Measurements from ENCODE around the gene FTO. TPM values are rescaled to one million over a fixed set of nuclear protein-coding genes. Genes with fewer than 3 reads are reported as not detected.

FTO gene
- total RNA-seq, 4 donors from 2014 or later: 21.3 to 50.5 (median 40.8) TPM

DNA sequence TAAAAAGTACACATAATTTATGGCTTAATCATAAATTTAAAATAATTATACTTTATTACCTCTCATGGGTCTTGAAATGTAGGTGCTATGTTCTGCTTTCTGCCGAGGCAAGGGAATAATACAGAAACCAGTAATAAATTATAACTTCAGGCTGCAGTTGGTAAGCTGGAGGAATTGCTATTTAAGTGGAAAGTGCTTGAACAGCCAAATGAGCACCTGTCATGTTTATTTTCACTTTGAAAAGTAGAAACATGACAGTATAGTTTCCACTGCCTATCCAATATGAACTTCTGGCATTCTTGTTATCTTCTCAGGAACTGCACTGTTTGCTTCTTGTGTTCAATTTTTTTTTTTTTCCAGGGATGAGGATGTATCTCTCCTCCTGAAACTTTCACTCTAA lies 146.0 kb downstream of the FTO start:
- intact Hi-C loops (cut with DNase I; ENCODE audit: low total_unique reads): no loop called here
- 33 to 45% methylated on average over 1 of the region's 1 CpG for WGBS, 2 donors (ENCODE audit: low coverage in 1 of 2)
- no peak overlapping the region for H3K4me3 ChIP-seq

DNA sequence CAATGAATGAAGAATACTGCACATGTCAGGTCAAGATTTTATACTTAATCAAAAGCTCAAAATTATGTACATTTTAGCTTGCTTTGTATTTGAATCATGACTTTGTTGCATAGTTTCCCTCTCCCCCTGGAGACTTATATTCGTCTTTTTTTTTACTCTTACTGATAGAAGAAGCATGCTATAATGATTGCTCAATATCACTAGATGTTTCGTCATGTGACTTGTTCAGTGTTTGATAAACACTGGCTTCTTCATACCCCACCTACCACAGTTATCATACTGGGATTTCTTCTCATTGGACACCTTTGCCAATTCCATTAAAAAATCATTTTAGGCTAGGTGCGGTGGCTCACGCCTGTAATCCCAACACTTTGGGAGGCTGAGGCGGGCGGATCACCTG lies 148.7 kb downstream of the FTO start:
- H3K4me1 ChIP-seq: peaks cover 0 to 5% (median 2%) of the 10 kb centered on the region in 4 donors
- intact Hi-C loops (cut with DNase I; ENCODE audit: low total_unique reads): no loop called here
- DNase-seq: no peak
- H3K4me3 ChIP-seq: no peak overlapping the region
- no peak overlapping the region for H3K27ac ChIP-seq
- TF ChIP-seq POLR2A (IDR thresholded peaks at IDR 0.05) (no peak), EP300 (IDR thresholded peaks at IDR 0.05; ENCODE audit: low read depth) (no peak), POLR2AphosphoS5 (IDR thresholded peaks at IDR 0.05) (no peak), CTCF (IDR thresholded peaks at IDR 0.05) (no peak)
- H3K27me3 ChIP-seq: no peaks in the 10 kb centered on the region
- in situ Hi-C loops (cut with MboI; ENCODE audit: low pct_ligation_motif_present in 1 of 4, low pct_unique_long_range_greater_than_20kb in 1 of 4, low sequenced_read_pairs in 3 of 4): no loop called here
- WGBS, 2 donors (ENCODE audit: low coverage in 1 of 2): 95 to 97% methylated on average over 6 of the region's 6 CpGs
- no peaks in the 10 kb centered on the region for H3K36me3 ChIP-seq
- H3K9me3 ChIP-seq: peaks cover 0 to 4% of the 10 kb centered on the region in 2 donors

More for the DNA sequence above, 146.0 kb downstream of the FTO start:
- in situ Hi-C loops (cut with MboI; ENCODE audit: low pct_ligation_motif_present in 1 of 4, low pct_unique_long_range_greater_than_20kb in 1 of 4, low sequenced_read_pairs in 3 of 4): no loop called here
- H3K36me3 ChIP-seq: no peaks in the 10 kb centered on the region
- H3K9me3 ChIP-seq: peaks cover 0 to 4% of the 10 kb centered on the region in 2 donors
- DNase-seq: no peak
- H3K4me1 ChIP-seq: peaks cover 0 to 5% (median 2%) of the 10 kb centered on the region in 4 donors
- H3K27ac ChIP-seq: no peak overlapping the region
- H3K27me3 ChIP-seq: no peaks in the 10 kb centered on the region
- TF ChIP-seq CTCF (IDR thresholded peaks at IDR 0.05) (no peak), POLR2A (IDR thresholded peaks at IDR 0.05) (no peak), EP300 (IDR thresholded peaks at IDR 0.05; ENCODE audit: low read depth) (no peak), POLR2AphosphoS5 (IDR thresholded peaks at IDR 0.05) (no peak)

DNA sequence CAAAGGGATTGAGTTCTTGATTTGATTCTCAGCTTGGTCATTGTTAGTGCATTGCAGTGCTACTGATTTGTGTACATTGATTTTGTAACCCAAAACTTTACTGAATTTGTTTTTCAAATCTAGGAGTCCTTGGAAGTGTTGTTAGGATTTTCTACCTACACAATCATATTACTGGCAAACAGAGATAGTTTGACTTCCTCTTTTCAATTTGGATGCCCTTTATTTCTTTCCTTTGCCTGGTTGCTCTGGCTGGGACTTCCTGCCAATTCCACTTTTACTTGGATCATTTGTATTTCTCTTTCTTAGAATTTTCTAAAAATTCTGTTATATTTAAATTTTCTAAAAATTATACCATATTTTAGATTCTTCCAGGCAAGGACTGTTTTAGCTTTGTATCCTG lies 151.1 kb downstream of the FTO start:
- H3K36me3 ChIP-seq: no peaks in the 10 kb centered on the region

GRCh38 chr16:53855511-53855910 lies 151.6 kb downstream of the FTO start:
- in situ Hi-C loops (cut with MboI; ENCODE audit: low pct_ligation_motif_present in 1 of 4, low pct_unique_long_range_greater_than_20kb in 1 of 4, low sequenced_read_pairs in 3 of 4): no loop called here
- Histone ChIP-seq H3K4me3 (no peak overlapping the region), H3K36me3 (no peaks in the 10 kb centered on the region), H3K9me3 (peaks cover 0 to 4% of the 10 kb centered on the region in 2 donors), H3K4me1 (no peaks in the 10 kb centered on the region), H3K27me3 (no peaks in the 10 kb centered on the region), H3K27ac (no peak overlapping the region)
- TF ChIP-seq POLR2AphosphoS5 (IDR thresholded peaks at IDR 0.05) (no peak), EP300 (IDR thresholded peaks at IDR 0.05; ENCODE audit: low read depth) (no peak), POLR2A (IDR thresholded peaks at IDR 0.05) (no peak), CTCF (IDR thresholded peaks at IDR 0.05) (no peak)
- intact Hi-C loops (cut with DNase I; ENCODE audit: low total_unique reads): no loop called here
- WGBS, 2 donors (ENCODE audit: low coverage in 1 of 2): 92 to 100% methylated on average over 1 of the region's 1 CpG
- no peak for DNase-seq

More for the DNA sequence above, 151.1 kb downstream of the FTO start:
- Histone ChIP-seq H3K27ac (no peak overlapping the region), H3K4me1 (no peaks in the 10 kb centered on the region), H3K27me3 (no peaks in the 10 kb centered on the region), H3K9me3 (peaks cover 0 to 4% of the 10 kb centered on the region in 2 donors), H3K4me3 (no peak overlapping the region)
- intact Hi-C loops (cut with DNase I; ENCODE audit: low total_unique reads): no loop called here
- in situ Hi-C loops (cut with MboI; ENCODE audit: low pct_ligation_motif_present in 1 of 4, low pct_unique_long_range_greater_than_20kb in 1 of 4, low sequenced_read_pairs in 3 of 4): no loop called here
- TF ChIP-seq POLR2AphosphoS5 (IDR thresholded peaks at IDR 0.05): no peak
- TF ChIP-seq POLR2A (IDR thresholded peaks at IDR 0.05): no peak
- TF ChIP-seq EP300 (IDR thresholded peaks at IDR 0.05; ENCODE audit: low read depth): no peak
- TF ChIP-seq CTCF (IDR thresholded peaks at IDR 0.05): no peak
- DNase-seq: no peak
